IPS-15b (cell line): ENCODE measurements around the gene CLEC9A.
"Not testable (repeated sequence)": the region's sequence is repeated elsewhere in the genome, so short reads cannot be mapped to it uniquely, and the experiment has no call there.

Experiments used
- H3K27me3 ChIP-seq: one replicate; pipeline ENCODE4 v1.6.1; 2013; ENCODE audit warnings: low read length; ENCODE audit not compliant: control insufficient read depth, insufficient read depth
- H3K36me3 ChIP-seq: one replicate; pipeline ENCODE4 v1.6.1; 2013; ENCODE audit warnings: low read length; ENCODE audit not compliant: control insufficient read depth, insufficient read depth
- H3K4me1 ChIP-seq: one replicate; pipeline ENCODE4 v1.6.1; 2013; ENCODE audit warnings: mild to moderate bottlenecking, low read length; ENCODE audit not compliant: control insufficient read depth, insufficient read depth
- H3K4me3 ChIP-seq: one replicate; pipeline ENCODE4 v1.5.1; 2013; ENCODE audit warnings: low read depth, low read length
- H3K9ac ChIP-seq: one replicate; pipeline ENCODE4 v1.6.1; 2013; ENCODE audit warnings: low read depth, mild to moderate bottlenecking, low read length
- H3K9me3 ChIP-seq: one replicate; pipeline ENCODE4 v1.6.1; 2013; ENCODE audit warnings: mild to moderate bottlenecking, low read length; ENCODE audit not compliant: control insufficient read depth, insufficient read depth

Gene CLEC9A

DNA sequence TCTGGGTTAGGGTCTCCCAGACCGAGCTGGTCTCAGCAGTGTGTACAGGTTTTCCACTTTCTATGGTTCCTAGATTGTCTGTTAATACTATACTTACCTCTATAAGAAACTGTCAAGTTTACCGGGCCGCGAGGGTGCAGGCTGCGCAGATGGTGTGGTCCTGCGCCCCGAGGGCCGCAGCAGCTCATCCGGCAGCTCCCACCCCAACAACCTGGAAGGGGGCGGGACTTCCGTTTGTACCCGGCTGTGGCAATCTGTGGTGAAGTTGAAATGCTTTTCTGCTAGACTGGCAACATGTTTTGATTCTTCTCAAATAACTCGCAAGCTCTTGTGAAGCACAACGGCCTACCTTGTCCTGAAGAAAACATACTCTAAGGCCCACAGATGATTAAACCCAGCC is at the start of gene CLEC9A:
TSS of gene CLEC9A (plus strand) at position 237 of the 400 bp plus-strand sequence. CDS start 22,006 bp downstream, outside the sequence.
- Histone ChIP-seq H3K9ac (no peak within 1 kb of the TSS), H3K4me3 (no peak within 1 kb of the TSS), H3K4me1 (no peaks in the 10 kb centered on the region), H3K27me3 (no peaks in the 10 kb centered on the region), H3K36me3 (no peaks in the 10 kb centered on the region), H3K9me3 (no peaks in the 10 kb centered on the region)

DNA sequence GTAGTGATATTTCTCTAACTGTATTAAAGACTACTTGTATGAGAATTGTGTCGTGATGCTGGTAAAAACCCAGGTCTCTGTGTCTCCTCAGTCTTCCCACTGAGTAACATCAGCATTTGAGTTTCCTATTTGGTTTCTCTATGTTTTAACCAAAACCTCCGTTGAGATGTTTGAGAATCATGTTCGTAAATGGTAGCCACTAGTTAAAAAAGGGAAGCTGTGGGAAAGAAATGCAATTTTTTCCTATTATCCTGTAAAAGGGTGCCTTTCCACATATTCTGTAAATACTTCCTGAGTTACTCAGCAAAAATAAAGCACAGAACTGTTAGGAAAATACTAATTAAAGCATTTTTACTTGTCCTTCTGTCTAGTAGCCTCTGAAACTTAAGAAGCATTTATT is 38.6 kb upstream of the CLEC9A start:
- Histone ChIP-seq H3K9me3 (no peaks in the 10 kb centered on the region), H3K9ac (no peak overlapping the region), H3K4me3 (no peak overlapping the region), H3K27me3 (no peaks in the 10 kb centered on the region), H3K4me1 (no peaks in the 10 kb centered on the region), H3K36me3 (no peaks in the 10 kb centered on the region)

- H3K9ac ChIP-seq = no peak overlapping the region
- H3K4me1 ChIP-seq = no peaks in the 10 kb centered on the region
- H3K4me3 ChIP-seq = no peak overlapping the region
- H3K27me3 ChIP-seq = no peaks in the 10 kb centered on the region
- no peaks in the 10 kb centered on the region for H3K36me3 ChIP-seq
- H3K9me3 ChIP-seq = no peaks in the 10 kb centered on the region
Observed at GRCh38 chr12:9992296-9992695, 38.2 kb upstream of the CLEC9A start.

DNA sequence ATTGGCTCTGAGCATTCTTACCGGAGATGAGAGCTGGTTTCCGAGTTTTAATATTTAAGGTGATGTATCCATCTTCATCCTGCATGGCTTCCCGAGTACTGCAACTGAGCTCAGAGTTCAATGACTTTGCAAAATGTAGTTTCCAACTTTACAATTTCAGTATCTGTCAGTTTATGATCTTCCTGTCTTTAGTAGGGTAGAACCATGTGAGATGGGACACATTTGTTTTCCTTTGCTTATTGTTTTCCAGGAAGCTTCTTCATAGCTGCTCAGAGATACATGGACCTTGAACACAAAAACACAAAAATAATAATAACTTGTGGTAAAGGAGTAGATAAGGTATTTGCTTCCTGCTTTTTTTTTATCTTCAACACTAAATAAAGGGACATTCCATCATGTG is 31.5 kb upstream of the CLEC9A start, which contains the start of gene CLEC1B:
TSS of gene CLEC1B (minus strand) at position 106 of the 400 bp plus-strand sequence. CDS start at position 85, 21 bp downstream.
- no peaks in the 10 kb centered on the region for H3K27me3 ChIP-seq
- no peaks in the 10 kb centered on the region for H3K36me3 ChIP-seq
- no peak within 1 kb of the TSS for H3K9ac ChIP-seq
- H3K9me3 ChIP-seq = no peaks in the 10 kb centered on the region
- no peaks in the 10 kb centered on the region for H3K4me1 ChIP-seq
- no peak within 1 kb of the TSS for H3K4me3 ChIP-seq

GRCh38 chr12:10001171-10001776 is 29.2 kb upstream of the CLEC9A start:
- H3K9ac ChIP-seq = no peak overlapping the region
- H3K36me3 ChIP-seq = no peaks in the 10 kb centered on the region
- H3K4me1 ChIP-seq = no peaks in the 10 kb centered on the region
- no peak overlapping the region for H3K4me3 ChIP-seq
- H3K27me3 ChIP-seq = no peaks in the 10 kb centered on the region
- no peaks in the 10 kb centered on the region for H3K9me3 ChIP-seq

GRCh38 chr12:10012630-10013330 is 17.7 kb upstream of the CLEC9A start:
- Histone ChIP-seq H3K9me3 (no peaks in the 10 kb centered on the region), H3K27me3 (no peaks in the 10 kb centered on the region), H3K4me3 (no peak overlapping the region), H3K9ac (no peak overlapping the region), H3K4me1 (peaks cover 7% of the 10 kb centered on the region), H3K36me3 (no peaks in the 10 kb centered on the region)

DNA sequence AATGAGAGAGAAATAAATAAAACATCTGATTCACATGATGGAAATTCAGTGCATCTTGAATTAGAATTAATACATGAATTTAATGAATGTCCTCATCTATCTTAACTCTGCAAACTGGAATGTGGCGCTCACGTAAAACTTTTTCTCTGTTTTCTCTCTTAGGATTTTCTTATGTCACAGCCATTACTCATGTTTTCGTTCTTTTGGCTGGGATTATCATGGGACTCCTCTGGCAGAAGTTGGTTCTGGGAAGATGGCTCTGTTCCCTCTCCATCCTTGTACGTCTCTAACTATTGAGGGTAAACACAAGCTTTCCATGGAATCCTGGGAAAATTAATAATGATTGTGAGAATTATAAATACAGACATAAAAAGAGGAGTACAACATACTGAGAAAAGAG is 15.0 kb upstream of the CLEC9A start:
- H3K4me3 ChIP-seq = no peak overlapping the region
- no peaks in the 10 kb centered on the region for H3K9me3 ChIP-seq
- peaks cover 7% of the 10 kb centered on the region for H3K4me1 ChIP-seq
- no peaks in the 10 kb centered on the region for H3K27me3 ChIP-seq
- H3K9ac ChIP-seq = no peak overlapping the region
- no peaks in the 10 kb centered on the region for H3K36me3 ChIP-seq

GRCh38 chr12:10016881-10017280 is 13.6 kb upstream of the CLEC9A start:
- H3K4me3 ChIP-seq = no peak overlapping the region
- no peak overlapping the region for H3K9ac ChIP-seq
- no peaks in the 10 kb centered on the region for H3K36me3 ChIP-seq
- H3K27me3 ChIP-seq = no peaks in the 10 kb centered on the region
- peaks cover 7% of the 10 kb centered on the region for H3K4me1 ChIP-seq
- no peaks in the 10 kb centered on the region for H3K9me3 ChIP-seq

DNA sequence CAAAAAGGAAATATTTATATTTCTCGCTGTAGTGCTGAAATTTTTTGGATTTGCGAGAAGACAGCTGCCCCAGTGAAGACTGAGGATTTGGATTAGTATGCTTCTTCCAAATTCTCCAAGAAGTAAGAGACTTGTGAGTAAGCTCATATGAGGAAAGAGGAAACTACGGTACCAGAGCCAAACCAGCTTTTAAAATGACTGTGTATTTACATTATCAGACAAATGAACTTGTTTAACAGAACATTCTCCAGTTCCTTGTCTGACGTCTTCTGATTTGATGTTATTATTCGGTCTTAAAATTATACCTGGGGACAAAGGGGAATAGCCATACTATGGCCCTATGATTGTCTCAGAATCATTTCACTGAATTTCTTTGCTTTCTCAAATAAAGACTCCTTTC is 12.1 kb upstream of the CLEC9A start:
- no peak overlapping the region for H3K4me3 ChIP-seq
- H3K36me3 ChIP-seq = no peaks in the 10 kb centered on the region
- peaks cover 7% of the 10 kb centered on the region for H3K4me1 ChIP-seq
- H3K27me3 ChIP-seq = no peaks in the 10 kb centered on the region
- no peaks in the 10 kb centered on the region for H3K9me3 ChIP-seq
- no peak overlapping the region for H3K9ac ChIP-seq

DNA sequence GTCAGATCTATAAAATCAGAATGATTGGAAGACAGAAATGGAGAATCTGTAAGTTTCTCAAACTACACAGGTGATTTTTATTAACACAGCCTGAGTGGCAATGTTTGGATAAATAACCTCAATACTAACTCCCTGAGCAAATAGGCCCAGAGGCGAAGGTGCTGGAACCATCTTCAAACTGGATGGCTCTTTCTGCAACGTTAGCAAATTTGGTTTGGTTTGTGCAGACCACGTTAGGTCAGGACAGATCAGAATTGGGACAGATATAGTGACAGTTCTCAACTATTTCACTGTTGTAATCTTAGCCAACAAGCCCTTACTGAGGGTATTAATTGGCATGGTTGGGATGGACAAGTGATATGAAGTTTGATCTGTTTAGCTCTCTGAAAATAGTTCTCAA is 9.1 kb upstream of the CLEC9A start:
- Histone ChIP-seq H3K36me3 (no peaks in the 10 kb centered on the region), H3K9ac (no peak overlapping the region), H3K9me3 (no peaks in the 10 kb centered on the region), H3K4me3 (no peak overlapping the region), H3K4me1 (peaks cover 7% of the 10 kb centered on the region), H3K27me3 (no peaks in the 10 kb centered on the region)

DNA sequence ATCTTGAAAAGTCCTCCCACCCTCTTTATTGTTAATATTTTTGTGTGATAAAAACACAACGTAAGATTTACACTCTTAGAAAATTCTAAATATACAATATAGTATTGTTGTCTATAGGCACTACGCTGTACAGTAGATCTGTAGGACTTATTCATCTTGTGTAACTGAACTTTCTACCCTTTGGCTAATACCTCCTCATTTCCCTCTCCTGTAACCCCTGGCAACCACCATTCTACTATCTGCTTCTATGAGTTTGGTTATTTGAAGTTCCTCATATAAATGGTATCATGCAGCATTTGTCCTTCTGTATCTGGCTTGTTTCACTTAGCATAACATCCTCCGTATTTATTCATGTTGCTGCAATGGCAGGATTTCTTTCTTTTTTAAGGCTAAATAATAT is 5.2 kb upstream of the CLEC9A start:
- Histone ChIP-seq H3K9me3 (no peaks in the 10 kb centered on the region), H3K9ac (no peak overlapping the region), H3K4me1 (no peaks in the 10 kb centered on the region), H3K36me3 (no peaks in the 10 kb centered on the region), H3K27me3 (no peaks in the 10 kb centered on the region), H3K4me3 (no peak overlapping the region)

DNA sequence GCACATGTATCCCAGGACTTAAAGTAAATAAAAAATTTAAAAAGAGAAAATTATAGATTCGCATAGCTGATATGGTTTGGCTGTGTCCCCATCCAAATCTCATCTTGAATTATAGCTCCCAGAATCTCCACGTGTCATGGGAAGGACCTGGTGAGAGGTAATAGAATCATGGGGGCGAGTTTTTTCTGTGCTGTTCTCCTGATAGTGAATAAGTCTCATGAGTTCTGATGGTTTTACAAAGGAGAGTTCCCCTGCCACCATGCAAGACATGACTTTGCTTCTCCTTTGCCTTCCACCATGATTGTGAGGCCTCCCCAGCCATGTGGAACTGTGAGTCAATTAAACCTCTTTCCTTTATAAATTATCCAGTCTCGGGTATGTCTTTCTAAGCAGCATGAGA is 3.8 kb upstream of the CLEC9A start:
- H3K27me3 ChIP-seq, H3K9me3 ChIP-seq, H3K36me3 ChIP-seq, H3K9ac ChIP-seq, H3K4me1 ChIP-seq, H3K4me3 ChIP-seq: not testable (repeated sequence)
